HG03442 (cell line): ENCODE results near the gene SKAP1.
"Not testable (repeated sequence)": the region's sequence is repeated elsewhere in the genome, so short reads cannot be mapped to it uniquely, and the experiment has no call there.

Experiments used
- ATAC-seq: cut with Tn5 transposase; IDR thresholded peaks from one replicate; pipeline ENCODE4 v1.9.1; 2021; ENCODE audit warnings: mild to moderate bottlenecking, moderate library complexity; ENCODE audit not compliant: unreplicated experiment

Gene SKAP1

GRCh38 chr17:48250059-48250458 lies 180.0 kb downstream of the SKAP1 start:
- not testable (repeated sequence) for ATAC-seq

GRCh38 chr17:48247603-48248002 lies 182.4 kb downstream of the SKAP1 start:
- ATAC-seq, result no peak

DNA sequence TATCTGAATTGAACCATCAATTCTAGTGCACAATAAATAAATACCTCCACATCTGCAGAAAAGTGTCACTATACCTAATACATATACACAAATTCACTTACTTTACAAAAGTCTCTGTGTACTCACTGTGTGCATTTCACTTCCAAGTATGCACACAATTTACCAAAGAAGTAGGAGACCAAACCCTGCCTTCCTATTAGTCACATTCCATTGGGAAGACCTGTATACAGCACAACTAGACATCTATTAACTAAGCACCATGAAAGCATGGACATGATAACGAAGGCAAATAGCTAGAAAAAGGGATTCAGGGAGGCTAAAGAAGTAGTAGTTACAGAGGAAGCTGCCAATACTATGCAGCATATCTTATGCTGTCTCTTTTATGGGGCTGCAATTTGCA lies 183.0 kb downstream of the SKAP1 start:
- ATAC-seq, result no peak

DNA sequence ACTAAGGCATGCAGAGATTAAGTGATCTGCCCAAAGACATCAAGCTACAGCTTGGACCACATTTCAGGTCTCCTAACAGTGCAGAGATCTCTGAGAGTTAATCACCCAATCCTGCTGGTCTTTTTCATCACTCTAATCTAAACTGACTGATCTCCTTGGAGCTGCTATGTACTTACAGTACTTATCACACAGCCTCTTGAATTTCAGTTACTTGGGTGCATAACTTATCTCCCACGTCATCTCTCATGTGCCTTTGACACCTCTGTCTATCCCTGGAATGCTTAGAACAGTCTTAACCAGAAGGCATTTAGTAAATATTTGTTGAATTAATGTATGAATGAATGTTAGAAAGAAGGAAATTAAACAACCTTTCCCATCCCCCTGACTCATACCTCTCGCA lies 183.4 kb downstream of the SKAP1 start:
- no peak for ATAC-seq

- ATAC-seq, result not testable (repeated sequence)
Observed at GRCh38 chr17:48245465-48246033, 184.5 kb downstream of the SKAP1 start.

- no peak for ATAC-seq
Observed at GRCh38 chr17:48244814-48245213, 185.2 kb downstream of the SKAP1 start.

GRCh38 chr17:48244121-48244711 lies 185.8 kb downstream of the SKAP1 start:
- ATAC-seq, result no peak

DNA sequence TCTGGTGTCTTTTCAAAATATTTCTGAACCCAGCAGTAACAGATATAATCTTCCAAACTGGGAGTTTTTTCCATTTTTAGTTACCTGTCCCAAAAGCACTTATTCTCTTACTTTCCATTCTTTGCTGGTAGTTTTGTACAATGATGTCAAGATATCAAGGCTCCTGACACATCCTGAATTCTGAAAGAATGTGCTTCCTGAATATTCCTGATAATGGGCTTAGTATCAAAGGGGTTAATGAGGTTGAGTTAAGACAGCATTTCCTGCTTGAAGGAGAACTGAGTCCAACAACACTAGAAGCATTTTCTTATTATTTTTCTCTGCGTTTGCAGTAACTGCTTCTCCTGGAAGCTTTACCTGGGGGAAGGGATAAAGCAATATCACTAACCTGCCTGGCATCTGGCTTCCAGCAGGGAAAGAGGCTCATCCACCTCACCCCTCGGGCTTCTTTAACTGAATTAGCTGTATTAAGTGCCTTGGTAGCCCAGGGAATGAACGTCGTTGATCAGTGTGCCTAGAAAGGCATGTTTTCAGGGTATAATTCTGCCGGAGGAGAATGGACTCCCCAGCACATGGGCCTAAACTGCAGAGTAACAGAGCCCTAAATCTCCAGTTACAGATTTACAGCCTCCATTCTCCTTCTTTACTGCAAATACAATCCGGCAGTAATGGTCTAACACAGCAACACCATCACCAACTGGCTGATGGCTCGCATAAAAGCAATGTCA lies 188.1 kb downstream of the SKAP1 start:
- no peak for ATAC-seq

- ATAC-seq, result peak; percentile 82
Observed at GRCh38 chr17:48241131-48241591, 188.9 kb downstream of the SKAP1 start.

DNA sequence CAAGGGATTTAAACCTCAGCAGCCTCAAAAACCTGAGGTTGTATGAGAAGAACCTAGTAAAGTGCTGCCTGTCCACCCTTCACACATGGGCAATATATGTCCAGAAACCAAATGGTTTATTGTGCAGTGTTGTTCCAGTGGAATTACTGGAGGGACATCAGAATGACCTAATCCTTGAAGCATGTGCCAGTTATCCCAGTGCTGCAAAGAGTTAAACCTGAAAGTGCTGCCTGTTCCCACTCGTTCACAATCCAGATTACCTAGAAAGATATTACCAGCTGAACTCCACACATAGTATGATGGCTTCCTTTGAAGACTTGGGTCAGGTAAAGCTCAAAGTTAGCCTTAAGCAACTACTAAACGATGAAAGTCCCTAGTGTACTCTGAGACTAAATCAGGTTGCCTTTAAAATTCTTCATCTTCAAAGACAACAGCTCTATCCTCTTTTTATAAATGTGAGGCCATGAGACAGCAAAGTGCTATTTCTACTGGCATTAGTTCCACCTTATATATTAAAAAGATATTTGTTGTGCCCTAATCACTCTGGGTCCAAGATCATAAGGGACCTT lies 189.4 kb downstream of the SKAP1 start:
- ATAC-seq, result no peak

GRCh38 chr17:48240122-48240521 lies 189.9 kb downstream of the SKAP1 start:
- ATAC-seq, result no peak

- no peak for ATAC-seq
Observed at GRCh38 chr17:48239603-48239995, 190.4 kb downstream of the SKAP1 start.

DNA sequence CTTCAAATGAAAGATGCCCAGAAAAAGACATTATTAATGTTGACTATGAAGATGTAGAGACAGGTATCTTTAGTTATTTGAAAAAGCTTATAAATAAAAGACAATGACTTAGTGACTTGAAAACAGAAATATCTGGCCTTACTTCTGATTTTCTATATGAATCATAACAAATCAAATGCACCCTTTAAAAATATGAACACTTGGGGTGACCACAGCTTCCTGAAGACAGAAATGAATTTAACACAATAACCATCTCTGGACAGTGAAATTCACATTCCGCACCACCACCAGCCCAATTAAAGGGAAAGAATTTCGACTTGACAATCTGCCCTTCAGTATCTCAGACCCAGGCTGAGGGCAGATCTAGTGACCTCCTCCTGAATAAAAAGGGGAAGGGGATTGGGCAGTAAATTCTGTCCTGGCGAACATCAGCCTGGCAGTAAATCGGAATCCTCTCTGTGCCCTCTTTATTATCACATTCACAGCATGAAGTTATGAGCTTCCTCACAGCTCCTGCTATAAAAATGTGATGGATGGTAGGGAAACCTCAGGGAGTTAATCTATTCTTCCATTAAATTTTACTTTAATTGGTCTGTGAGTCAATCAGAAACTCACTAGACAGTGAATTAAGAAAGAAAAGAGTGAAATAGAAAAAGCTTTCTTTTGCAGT lies 190.9 kb downstream of the SKAP1 start:
- ATAC-seq, result no peak

GRCh38 chr17:48237456-48237855 lies 192.6 kb downstream of the SKAP1 start:
- no peak for ATAC-seq

DNA sequence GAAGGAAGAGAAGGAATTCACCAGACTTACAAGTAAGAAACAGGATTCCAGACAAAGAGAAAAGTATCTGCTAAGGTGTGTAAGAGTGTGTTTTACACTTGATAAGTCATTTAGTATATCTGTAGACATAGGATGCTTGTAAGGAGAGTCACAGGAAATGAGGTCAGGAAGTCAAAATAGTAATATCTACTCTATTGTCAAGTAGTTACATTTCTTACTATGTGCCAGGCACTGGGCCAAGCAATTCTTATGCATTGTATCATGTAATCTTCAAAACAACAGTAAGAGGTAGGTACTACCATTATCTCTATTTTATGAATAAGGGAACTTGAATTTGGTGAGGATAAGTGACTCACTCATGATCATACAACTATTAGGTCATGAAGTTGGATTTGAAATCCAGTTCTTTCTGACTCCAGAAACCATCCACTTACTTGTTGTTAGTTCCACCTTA lies 193.3 kb downstream of the SKAP1 start:
- no peak for ATAC-seq

DNA sequence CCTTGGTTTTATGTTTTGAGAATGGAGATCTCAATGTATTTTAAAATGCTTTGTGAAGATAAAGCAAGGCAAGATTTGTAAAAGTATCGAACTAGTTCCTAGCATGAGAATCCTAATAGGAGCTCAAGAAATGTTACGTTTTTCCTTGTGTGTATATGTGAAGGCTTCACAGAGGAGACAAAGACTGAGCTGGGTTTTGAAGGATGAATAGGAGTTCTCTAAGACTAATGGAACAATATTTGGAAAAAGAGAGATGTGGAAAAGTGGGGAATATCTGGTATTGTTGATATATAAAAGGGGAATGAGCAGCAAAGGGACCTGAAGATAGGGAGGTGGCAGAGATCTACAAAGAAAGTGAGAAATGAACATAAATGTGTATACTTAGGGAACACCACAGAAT lies 195.1 kb downstream of the SKAP1 start:
- ATAC-seq, result no peak

DNA sequence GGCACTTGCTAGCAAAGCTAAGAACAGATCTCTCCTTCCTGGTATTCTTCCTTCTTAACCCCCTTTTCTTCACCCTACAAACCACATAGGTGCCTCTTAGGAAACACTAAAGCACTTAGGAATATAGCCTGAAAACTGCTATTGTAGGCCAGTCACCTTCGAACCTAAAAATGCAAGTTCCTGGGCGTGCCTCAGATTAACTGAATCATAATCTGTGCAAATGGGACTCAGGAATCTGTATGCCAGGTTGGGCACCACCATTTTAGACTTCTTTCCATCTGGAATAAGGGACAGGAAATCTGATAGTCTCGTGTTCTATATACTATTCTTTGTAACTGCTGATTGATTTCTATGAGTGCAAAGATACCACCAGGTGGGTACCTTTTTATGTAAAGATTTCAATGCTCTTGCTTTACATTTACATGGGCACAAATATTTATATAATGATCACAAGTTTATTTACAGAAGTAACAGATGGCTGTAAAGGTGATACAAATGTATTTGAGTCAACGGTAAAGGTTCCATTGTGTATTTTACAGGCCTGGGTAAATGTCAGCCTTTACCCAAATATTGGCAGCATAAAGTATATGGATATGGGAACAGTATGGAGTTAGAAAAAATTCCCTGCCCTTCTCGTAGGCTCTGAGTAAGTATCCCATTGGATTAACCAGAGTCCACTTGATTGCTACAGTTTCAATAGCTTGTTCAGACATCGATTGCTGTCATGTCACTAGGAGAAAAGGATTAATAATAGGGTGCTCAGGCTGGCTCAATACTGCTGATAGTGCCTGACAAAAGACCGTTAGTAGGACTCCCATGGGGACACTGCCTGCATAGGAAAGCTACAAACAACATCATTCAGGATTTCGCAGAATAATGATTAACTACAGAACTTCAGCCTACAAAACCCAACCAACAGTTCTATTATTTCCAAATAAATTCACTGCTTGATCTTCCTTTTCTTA lies 197.7 kb downstream of the SKAP1 start:
- no peak for ATAC-seq

GRCh38 chr17:48229936-48230335 lies 200.1 kb downstream of the SKAP1 start:
- no peak for ATAC-seq

DNA sequence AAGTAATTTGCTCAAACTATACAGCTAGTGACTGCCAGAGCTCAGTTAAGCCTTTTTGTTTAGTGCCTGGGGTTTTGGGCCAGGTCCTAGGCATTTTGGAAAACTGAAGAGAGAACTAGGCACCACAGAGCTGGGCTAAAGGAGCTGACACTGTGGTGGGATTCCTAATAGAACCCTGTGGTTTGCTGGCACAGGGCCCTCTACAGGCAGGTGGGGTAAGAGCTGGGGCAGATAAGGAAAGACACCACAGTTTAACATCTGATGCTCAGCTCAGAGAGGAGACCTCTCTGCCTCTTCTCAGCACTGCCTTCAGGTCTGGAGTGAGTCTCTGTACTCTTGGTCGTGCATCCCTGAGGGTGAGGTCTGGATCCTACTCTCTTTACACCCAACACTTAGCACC lies 201.3 kb downstream of the SKAP1 start:
- no peak for ATAC-seq
